Measurements from ENCODE around the gene ANGPT4. TPM values are rescaled to one million over a fixed set of nuclear protein-coding genes. Genes with fewer than 3 reads are reported as not detected.

Gene ANGPT4
- polyA plus RNA-seq, 1 of the 3 experiments (the other 2 are of a cell fraction) = not detected

GRCh38 chr20:841568-842546, 74.3 kb downstream of the ANGPT4 start:
- Histone ChIP-seq H3K4me3 (ENCODE audit: low read depth in 2 of 2, low read length in 1 of 2) (no peak overlapping the region), H3K27ac (ENCODE audit: low read depth in 2 of 2, low read length in 1 of 2) (no peak overlapping the region), H2AFZ (ENCODE audit: low read depth) (no peak overlapping the region), H3K9me3 (no peaks in the 10 kb centered on the region), H3K9ac (no peak overlapping the region), H3K36me3 (replicated peaks in 1 of 2; ENCODE audit: control insufficient read depth in 1 of 2, insufficient read depth in 2 of 2, low read length in 1 of 2) (peaks cover 0 to 4% of the 10 kb centered on the region in 2 experiments), H3K9me2 (no peaks in the 10 kb centered on the region), H3K79me2 (ENCODE audit: insufficient read depth) (peaks cover 51% of the 10 kb centered on the region), H3F3A (replicated peaks; ENCODE audit: insufficient read depth) (no peaks in the 10 kb centered on the region), H3K4me2 (no peak overlapping the region), H3K4me1 (ENCODE audit: control insufficient read depth in 1 of 2, insufficient read depth in 2 of 2, low read depth in 1 of 2, low read length in 1 of 2) (peaks cover 0 to 33% of the 10 kb centered on the region in 2 experiments; a peak in 1 of 4 replicates), H3K27me3 (ENCODE audit: insufficient read depth) (no peaks in the 10 kb centered on the region), H4K20me1 (ENCODE audit: insufficient read depth) (no peaks in the 10 kb centered on the region)
- POLR2A ChIA-PET = no interaction called here
- 89% methylated on average over 39 of the region's 62 CpGs for WGBS (ENCODE audit: low lambda C conversion rate)
- DNase-seq = no peak
- TF ChIP-seq RAD21 (IDR thresholded peaks at IDR 0.05; ENCODE audit: low read length) (no peak), SIN3A (IDR thresholded peaks at IDR 0.05; ENCODE audit: borderline replicate concordance, low read depth, low read length) (no peak), NRF1 (IDR thresholded peaks at IDR 0.05; ENCODE audit: low read depth, low read length) (no peak), RXRA (IDR thresholded peaks at IDR 0.05; ENCODE audit: borderline replicate concordance, low read depth) (no peak), FOXJ3 (CRISPR knock-in tag; IDR thresholded peaks at IDR 0.05) (no peak), EZH2phosphoT487 (IDR thresholded peaks at IDR 0.05; ENCODE audit: borderline replicate concordance, low read depth) (no peak), SMC3 (IDR thresholded peaks at IDR 0.05; ENCODE audit: low read depth, low read length) (no peak), REST (IDR thresholded peaks at IDR 0.05; ENCODE audit: low read depth, low read length) (no peak), TCF12 (IDR thresholded peaks at IDR 0.05) (no peak), USF2 (IDR thresholded peaks at IDR 0.05; ENCODE audit: borderline replicate concordance, low read depth, low read length) (no peak), NFIC (IDR thresholded peaks at IDR 0.05; ENCODE audit: borderline replicate concordance) (no peak), RFX5 (IDR thresholded peaks at IDR 0.05; ENCODE audit: low read length) (no peak), JUND (IDR thresholded peaks at IDR 0.05) (no peak), POLR2AphosphoS5 (IDR thresholded peaks at IDR 0.05; ENCODE audit: low read depth, low read length) (no peak), GATA2 (CRISPR knock-in tag; IDR thresholded peaks at IDR 0.05) (no peak), EP300 (IDR thresholded peaks at IDR 0.05; ENCODE audit: borderline replicate concordance in 1 of 2, low read depth in 1 of 2, low read length in 1 of 2) (no peak), FOXM1 (IDR thresholded peaks at IDR 0.05; ENCODE audit: low read depth) (no peak), GABPA (IDR thresholded peaks at IDR 0.05; ENCODE audit: low read depth) (no peak), MAX (IDR thresholded peaks at IDR 0.05; ENCODE audit: low read depth) (no peak)
- CTCF ChIA-PET = interaction anchor here (0.6 to 3.8 kb wide), 2 partner anchors 23 to 267 kb away, joined by 3 to 10 read pairs; no protein-coding TSS in a partner anchor
